Activated CD8-positive, alpha-beta memory T cell treated with anti-CD3 and anti-CD28 coated beads for 4 hours (primary cell): Measurements from ENCODE around the gene LDAH.

ENCODE experiments used
- DNase-seq, 2 donors: peaks; one replicate each; pipeline ENCODE4 v3.0.0-alpha.2; 2020; ENCODE audit warnings: low read depth in 2 of 2

The LDAH gene

DNA sequence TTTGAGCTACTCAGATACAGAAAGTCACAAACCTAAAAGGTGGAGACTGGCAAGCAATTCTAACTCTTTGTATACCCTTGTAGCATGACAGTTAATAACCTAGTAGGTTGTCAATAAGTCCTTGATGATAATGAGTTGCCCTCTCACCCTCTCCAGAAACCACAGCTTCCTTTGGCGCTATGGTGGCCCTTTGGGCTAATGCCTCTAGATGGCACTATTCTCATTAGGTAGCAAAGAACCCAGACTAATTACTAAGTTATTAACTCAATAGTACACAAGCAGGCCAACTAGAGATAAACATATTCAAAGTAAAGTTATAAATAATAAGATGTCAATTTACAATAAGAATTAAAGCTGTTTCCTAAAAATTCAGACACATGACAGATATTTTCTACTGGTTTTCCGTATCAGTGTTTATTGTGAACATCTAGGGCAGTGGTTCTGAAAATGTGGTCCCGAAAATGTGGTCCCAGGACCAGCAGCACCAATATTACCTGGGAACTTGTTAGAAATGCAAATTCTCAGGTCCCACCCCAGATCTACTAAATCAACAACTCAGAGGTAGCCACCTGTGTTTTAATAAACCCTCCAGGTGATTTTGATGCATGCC lies 41.1 kb downstream of the LDAH start:
- DNase-seq: no peak

DNA sequence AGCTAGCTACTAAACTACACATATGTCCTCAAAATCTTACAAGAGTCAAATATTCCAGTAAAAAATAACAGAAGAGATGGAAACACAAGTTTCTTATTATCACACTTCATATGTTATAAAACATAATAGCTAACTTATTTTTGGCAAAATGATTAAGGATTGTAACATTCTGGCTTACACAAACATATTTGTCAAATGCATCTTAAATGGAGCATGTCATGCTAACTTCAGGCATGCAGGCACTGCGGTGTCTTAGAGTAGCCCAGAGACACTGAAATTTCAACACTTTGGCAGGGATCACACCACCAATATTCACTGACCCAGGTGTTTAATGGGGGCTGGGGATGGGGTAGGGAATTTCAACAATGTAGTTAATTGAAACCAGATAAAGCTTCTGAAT lies 51.6 kb downstream of the LDAH start:
- no peak for DNase-seq

DNA sequence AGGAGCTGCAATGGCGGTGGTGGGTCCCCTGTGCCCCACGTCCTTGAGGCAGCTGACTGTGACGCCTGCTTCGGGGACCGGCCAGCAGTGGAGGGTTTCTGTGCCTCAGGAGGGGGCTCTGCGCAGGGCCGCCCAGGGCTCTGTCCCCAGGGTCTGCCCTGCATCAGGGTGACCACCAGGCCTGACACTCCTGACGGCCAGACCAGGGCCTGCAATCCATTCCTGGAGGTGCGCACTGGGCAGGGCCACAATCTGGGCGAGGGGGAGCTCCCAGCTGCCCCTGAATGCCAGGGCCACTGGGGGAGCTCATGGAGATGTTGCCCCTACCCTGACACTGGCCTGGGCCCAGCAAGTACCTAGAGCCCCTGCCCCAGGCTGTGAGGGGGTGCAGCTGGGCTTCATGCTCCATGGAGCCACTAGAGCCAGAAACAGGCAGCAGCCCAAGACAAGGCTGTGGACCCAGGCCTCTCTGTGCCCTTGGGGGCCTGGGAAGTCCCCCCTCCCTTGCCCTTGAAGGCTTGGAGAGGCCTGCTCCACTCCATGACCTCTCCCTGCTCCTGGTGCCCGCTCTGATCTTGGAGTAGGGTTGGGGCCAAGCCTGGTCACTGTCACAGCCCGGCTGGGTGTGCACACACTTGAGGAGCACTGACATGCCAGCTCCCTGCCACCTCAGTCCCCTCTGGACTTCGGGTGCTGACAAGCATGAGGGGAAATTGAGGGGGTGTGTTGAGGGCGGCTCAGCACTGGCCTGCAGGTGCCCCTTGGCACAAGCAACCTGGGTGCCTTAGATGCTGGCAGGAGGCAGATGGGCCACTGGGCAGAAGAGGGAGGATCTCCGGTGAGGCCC lies 55.9 kb downstream of the LDAH start:
- no peak for DNase-seq

DNA sequence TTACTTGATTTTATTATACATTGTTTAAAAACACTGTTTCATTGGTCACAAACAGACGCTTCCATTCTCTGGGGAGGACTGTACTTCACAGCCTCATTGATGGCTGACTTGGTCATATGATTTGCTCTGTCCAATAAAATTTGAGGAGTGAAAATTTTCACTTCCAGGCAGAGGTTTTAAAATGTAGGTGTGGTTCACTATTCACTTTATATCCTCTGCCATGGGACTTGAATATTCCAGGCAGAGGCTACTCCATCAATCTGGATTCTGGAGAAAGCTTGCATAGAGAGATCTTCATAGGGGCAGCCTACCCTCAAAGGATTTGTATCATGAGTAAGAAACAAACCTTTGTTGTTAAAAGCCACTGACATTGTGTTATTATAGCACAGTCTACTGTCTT lies 56.7 kb downstream of the LDAH start:
- no peak for DNase-seq

DNA sequence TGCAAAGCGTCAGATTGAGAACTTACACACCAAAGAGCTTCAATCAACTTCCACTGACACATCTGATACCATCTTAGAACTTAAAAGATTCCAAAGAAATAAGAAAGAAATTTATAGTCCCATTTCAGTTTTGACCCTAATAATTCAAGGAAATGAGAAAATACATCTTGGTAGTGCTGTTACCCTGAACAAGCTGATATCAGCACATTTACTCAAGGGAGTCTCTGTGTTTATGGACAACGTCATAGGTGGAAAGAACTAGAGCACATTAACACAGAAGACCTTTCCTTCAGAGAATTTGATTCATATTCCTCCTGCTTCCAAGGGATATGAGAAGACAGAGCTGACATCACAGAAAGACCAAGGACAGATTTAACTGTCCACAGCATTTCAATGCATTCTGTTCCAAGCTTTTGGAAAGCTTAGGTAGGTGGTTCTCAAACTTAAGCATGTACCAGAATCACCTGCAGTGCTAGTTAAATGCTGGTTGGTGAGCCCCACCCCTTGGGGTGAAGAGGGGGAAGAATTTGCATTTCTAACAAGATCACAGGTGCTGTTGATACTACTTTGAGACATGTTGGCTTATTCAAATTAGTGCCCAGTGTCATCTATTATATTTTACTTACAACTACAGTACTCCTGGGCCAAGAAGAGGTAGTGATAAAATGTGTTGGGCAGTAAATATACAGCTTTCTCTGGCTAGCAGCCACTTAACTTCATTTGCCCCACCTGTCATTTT lies 59.8 kb downstream of the LDAH start:
- DNase-seq: no peak

DNA sequence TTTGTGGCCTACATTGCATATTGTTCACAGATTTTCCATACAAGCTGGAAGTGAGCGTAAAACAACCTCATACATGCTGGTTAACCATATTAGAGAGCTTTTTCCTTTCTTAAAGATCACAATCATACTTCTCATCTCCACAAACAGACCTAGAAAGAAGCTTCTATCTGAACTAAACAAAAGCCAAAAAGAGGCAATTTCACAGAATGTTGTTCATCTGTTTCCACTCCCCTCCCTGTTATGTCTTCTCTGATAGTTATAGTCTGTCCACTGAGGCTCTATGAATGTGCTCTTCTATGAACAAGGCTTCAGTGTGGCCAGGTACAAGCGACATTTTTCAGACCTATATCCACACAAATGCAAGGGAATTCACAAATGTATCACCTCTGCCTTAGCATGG lies 63.4 kb downstream of the LDAH start:
- no peak for DNase-seq

DNA sequence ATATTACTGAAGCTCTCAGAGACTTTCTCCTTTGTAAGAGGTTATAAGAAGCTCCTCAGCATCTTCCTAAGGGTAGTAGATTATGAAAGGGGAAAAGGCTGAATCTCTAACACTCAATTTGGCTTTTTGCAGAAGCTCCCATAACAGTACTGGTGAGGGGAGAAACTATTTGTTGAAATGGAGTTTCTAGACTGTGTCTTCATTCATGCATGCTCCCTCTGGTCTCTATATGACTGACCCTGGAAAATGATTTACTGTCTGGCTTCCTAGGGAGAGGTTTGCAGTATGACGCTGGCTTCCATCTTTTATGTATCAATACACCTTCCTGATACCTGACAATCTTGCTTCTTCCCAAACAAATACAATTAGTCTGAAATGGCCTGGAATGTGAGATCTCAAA lies 63.9 kb downstream of the LDAH start:
- DNase-seq: no peak

DNA sequence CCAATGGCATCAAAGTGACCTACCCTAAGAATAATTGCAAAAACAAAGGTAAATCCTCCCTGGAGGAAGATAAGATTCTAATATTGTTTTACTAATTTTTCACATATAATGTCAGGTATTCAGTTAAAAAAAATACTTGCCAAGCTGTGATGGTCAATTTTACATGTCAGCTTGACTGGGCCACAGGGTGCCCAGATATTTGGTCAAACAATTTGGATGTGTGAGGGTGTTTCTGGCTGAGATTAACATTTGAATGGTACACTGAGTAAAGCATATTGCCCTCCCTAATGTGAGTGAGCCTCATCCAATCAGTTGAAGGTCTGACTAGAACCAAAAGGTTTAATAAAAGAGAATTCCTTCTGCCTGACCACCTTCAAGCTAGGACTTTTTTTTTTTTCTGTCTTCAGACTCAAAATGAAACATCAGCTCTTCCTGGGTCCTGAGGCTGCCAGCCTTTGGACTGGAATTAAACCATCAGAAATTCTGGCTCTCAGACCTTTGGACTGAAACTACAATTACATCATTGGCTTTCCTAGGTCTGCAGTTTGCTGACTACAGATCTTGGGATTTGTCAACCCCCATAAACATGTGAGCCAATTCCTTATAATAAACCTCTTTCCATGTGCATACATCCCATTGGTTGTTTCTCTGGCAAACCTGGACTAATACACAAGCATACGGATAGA lies 65.4 kb downstream of the LDAH start:
- no peak for DNase-seq

DNA sequence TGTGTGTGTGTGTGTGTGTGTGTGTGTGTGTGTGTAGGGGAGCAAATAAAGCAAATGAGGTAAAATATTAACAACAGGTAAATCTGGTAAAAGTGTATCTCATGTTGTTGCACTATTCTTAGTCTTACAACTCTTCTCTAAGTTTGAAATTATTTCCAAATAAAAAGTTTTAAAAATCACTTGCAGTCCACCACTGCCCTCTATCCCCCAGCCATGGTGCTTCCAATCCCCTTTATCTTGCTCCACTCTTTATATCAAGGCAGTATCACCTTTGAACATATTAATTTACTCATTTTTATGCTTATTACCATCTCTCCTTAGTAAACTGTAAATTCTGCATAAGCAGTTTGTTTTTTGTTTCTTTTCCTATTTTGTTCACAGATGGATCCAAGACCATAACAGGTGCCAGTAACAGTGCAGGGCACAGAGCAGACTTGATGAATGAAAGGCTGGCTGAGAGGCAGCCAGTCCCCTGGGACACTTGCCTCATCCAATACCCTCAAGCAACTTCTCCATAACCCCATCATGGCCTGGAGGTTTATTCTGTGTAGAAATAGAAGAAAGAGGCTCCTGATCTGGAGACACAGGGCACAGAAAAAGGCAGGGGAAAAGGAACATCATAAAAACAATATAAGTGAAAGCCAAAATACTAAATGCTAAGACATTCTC lies 67.6 kb downstream of the LDAH start:
- no peak for DNase-seq

DNA sequence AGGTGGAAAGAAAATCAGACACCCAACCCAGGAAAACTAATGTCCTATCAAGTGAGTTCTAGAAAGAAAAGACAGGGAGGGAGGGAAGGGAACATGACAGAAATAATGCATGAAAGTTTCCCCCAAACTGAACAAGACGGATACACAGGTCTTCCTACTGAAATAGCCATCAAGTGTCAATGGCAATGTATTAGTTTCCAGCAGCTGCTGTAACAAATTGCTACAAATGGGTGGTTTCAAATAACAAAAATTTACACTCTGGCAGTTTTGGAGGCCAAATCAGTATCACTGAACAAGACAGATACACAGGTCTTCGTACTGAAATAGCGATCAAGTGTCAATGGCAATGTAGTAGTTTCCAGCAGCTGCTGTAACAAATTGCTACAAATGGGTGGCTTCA lies 70.6 kb downstream of the LDAH start:
- no peak for DNase-seq

DNA sequence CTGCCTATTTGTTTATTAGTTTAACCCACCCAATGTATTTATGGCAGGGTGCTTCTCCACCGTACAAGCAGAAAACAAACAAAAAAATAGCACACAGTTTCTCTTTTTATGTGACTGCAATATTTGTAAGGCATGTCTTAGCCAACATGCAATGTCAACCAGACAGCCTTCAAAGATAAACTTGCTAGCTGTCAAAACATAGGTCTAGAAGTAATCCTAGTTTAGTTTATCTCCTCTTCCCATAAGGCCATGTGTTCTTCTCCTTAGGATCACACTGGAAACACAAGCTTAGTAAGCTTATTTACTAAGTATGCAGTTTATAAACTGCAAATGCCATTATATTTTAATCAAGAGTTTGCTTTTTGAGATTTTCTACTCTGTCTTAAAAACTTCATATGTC lies 75.6 kb downstream of the LDAH start:
- DNase-seq: no peak

DNA sequence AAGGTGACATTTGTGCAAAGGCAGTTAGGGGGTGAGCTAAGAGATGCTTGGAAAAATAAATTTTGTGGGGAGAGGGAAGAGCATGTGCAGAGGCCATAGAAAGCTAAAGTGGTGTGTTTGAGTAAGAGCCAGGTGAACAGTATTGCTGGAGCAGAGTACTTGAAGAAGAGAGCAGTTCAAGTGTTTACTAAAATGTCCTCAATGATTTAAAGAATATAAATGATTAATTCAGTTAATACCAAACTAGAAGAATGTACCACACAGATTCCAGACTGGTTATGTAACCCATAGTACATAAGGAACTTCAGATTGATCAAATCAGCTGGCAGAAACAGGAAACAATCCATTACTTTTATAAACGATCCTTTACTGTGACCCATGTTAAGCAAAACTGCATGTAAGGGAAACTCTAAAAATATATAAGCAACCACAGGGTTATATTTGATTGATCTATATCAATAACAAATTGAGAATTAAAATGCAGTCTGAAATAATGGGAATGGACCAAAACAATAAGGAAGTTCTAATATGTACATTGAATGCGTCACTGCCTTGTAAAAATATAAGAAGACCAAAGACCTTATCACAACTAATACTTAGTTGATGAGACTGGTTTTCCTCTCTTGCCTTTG lies 76.9 kb downstream of the LDAH start:
- DNase-seq: no peak

DNA sequence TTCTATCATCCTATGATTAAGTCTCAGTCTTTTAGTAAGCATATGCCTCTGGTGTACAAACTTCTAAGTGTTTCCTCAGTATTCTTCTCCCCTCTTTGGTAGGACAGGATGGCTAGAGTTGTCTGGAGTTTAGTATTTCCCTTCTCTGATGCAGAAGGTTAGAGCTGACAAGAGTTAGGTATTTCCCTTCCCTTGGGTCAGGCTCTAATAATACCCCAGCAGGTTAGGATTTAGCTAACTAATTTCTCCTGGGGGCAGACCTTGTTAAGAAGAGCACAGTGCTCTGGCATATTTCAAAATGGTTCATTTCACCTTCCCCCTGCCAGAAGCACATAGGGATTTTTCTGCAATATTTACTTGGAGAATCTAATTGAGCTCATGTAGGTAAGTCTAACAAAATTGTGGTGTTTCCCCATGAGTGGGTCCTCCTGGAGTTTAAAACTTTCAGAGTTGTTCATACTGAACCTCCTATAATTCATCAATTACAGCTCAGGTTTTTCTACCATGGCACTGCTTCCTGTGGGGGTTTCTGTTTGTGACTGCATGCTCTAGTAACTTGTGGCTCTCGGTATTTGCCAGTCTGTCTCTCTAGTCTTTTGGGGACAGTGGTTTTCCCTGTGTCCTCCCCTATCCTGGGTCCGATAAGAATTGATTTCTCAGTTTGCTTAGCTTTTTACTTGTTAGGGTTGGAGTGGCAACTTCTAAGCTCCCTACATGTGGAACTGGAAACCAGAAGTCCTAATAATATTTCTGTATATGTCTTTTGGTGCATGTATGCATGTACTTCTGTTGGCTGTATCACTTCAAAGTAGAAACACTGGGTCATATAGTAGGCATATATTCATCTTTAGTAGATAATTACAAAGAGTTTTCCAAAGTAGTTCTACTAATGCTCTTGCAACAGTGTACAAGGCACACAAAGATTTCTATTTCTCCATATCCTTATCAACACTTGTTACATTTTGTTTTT lies 78.2 kb downstream of the LDAH start:
- no peak for DNase-seq

DNA sequence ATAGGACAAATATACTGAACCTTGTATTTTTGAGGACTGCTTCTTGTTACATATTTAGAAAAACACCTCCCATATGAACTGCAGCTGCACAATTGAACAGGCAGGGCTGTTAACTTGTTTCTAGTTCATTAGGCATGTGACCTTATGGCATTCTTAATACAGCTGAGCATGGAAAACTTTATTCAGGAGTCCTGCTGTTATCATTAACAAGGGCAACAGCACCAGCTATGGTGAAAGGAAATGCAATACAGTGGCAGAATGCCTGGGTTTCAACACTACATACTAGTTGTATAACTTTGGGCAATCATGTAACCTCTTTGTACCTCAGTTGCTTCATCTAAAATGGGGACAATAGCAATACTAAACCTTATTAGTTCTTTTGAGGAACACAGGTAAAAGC lies 84.1 kb downstream of the LDAH start:
- no peak for DNase-seq

DNA sequence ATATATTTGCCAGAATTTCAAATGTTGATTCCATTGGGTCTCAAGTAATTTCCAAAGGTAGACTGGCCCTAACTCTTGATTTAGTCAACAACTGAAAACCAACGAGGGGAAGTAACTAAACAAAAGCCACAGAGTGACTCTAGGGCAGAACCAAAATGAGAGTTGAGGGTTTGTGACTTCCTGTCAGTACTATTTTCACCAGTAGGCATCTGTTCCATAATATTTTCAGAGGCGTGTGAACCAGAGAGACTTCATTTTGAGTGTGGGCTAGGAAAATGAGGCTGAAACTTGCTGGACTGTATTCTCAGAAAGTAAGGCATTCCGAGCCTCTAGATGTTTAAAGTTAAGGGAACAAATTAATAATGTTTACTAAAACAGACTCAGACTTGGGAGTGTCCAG lies 85.4 kb downstream of the LDAH start:
- no peak for DNase-seq

DNA sequence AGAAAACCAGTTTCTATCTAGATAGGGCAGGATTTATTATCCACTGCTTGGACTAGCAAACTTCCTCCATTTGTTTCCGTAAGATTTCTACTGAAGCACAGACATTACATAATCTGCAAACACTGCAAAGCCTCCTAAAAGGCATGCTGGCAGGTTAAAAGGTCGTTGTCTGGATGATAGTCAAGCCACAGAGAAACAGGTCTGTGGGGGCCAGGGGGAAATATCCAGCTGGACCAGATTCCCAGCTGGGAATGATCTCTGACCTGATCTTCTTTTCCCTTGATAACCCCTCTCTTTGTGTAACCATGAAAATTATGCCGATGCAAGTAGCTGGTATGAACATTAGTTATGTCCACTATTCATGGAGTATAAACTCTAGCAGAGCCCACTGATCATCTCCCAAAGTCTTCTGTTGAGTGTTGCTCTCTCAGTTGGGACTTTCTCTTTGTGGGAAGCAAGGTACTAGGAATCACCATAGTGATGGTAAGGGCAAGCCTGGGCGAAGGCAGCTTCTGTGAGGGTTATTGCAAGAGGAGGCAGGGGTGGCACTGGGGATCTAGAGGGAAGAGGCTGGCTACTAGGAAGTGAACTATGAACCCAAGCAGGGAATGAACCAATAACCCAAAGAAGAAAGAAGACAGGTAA lies 94.7 kb downstream of the LDAH start:
- no peak for DNase-seq

DNA sequence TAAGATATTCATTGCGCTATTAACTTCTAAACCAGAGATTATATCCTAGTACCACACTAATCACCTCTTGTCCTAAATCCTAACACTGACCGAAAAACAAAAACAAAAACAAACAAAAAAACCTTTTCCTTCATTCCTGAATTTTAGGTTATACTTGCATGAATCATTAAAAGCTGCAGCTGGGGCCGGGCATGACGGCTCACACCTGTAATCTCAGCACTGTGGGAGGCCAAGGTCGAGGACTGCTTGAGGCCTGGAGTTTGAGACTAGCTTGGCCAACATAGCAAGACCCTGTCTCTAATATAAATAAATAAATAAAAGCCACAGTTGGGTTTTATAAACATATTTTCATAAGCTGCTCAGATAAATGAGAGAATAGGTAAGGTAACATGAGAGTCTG lies 96.0 kb downstream of the LDAH start:
- no peak for DNase-seq

DNA sequence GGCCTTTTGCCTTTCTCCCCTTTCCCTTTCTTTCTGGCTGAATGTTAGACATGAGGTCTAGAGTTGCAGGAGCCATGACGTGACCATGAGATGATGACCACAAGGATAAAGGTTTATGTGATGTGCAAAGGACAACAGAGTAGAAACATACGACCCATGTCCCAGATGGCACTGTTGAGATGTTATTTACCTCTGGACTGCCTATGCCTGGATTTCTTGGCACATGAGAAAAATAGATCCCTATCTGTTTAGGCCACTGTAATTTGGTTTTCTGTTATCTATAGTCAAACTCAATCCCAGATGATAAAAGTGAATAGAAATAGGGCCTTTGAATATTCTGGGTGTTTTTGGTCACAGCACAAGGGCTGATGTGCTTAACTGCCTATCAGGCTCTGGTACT lies 97.1 kb downstream of the LDAH start:
- no peak for DNase-seq

DNA sequence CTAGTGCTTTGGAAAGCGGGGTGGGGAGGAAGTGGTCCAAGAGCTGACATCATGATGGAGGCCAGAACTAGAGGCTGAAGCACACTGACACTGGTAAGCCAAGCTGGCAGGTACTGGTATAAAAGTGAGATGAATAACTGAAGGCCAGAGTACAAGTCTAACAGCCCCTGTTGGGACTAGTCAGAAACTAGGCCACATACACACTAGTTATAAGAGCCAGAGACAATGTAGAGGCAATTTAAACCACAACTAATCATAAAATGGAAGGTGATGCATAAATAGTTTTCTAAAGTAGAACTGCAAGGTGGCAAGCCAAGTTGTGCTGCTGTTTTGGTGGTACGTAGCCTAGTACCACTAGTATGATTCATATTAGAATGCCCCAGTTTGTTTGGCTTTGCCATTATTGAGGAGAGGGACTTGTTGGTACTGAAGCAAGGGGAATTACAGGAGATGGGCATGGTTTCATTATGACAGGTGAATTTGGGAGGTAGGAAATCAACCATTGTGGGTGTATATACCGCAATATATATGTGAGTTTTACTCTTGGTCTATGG lies 98.3 kb downstream of the LDAH start:
- no peak for DNase-seq
